ENCODE data around the gene PIGP. TPM values are rescaled to one million over a fixed set of nuclear protein-coding genes. Genes with fewer than 3 reads are reported as not detected.

The PIGP gene
- total and polyA plus RNA-seq, 9 of the 15 experiments (the other 6 are each of a cell fraction or from before 2014, with no cell fraction given): 18.3 to 122 (median 35.6) TPM

DNA sequence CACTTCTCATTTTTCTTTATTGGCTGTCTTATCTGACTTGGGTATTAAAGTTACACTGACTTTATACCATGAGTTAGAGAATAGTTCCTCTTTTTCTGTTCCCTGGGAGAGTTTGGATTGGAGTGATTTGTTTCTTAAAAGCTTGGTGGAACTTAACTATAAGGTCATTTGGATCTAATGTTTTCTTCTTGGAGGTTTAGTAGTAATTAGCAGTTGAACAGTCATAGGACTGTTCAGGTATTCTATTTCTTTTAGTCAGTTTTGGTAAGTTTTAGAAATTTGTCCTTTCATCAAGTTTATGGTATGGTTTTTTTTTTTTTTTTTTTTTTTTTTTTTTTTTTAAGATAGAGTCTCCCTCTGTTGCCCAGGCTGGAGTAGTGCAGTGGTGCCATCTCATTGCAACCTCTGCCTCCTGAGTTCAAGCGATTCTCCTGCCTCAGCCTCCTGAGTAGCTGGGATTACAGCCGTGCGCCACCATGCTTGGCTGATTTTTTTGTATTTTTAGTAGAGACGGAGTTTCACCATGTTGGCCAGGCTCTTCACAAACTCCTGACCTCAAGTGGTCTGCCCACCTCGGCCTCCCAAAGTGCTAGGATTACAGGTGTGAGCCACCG, 6.4 kb upstream of the PIGP start (continued):
- TF ChIP-seq ARID4B (CRISPR knock-in tag; IDR thresholded peaks at IDR 0.05) (no peak), RAD21 (CRISPR knock-in tag; conservative IDR thresholded peaks at IDR 0.05 in 1 of 2, IDR thresholded peaks at IDR 0.05 in 1 of 2) (peak in 1 of 2 experiments; percentile 19; a peak in 2 of 4 replicates), NFE2 (IDR thresholded peaks at IDR 0.05; ENCODE audit: low read depth) (peak; percentile 13; the same call in 1 of the 2 replicates), ZNF766 (CRISPR knock-in tag; conservative IDR thresholded peaks at IDR 0.05) (0 out of 2 replicates have a peak, but pooled peaks have one; percentile 40), THRAP3 (IDR thresholded peaks at IDR 0.05; ENCODE audit: borderline replicate concordance) (0 out of 2 replicates have a peak, but pooled peaks have one; percentile 29), IRF2 (CRISPR knock-in tag; IDR thresholded peaks at IDR 0.05) (no peak), BCOR (IDR thresholded peaks at IDR 0.05) (peak; percentile 53; the same call in 1 of the 2 replicates), SMARCE1 (IDR thresholded peaks at IDR 0.05) (peak; percentile 15; the same call in 1 of the 2 replicates), NCOA6 (IDR thresholded peaks at IDR 0.05) (no peak), EGR1 (conservative IDR thresholded peaks at IDR 0.05) (no peak), ZSCAN29 (IDR thresholded peaks at IDR 0.05) (no peak), CCNT2 (IDR thresholded peaks at IDR 0.05; ENCODE audit: borderline replicate concordance, extremely low read depth, insufficient read length, low read depth, low read length) (no peak), NFYB (IDR thresholded peaks at IDR 0.05; ENCODE audit: extremely low read depth, insufficient read length) (no peak), KDM1A (IDR thresholded peaks at IDR 0.05) (peak in 1 of 2 experiments; percentile 26; a peak in 1 of 4 replicates), CTCF (IDR thresholded peaks at IDR 0.05 in 2 of 3, conservative IDR thresholded peaks at IDR 0.05 in 1 of 3; ENCODE audit: insufficient read depth in 2 of 3, low read depth in 1 of 3, low read length in 3 of 3) (peak; percentile 53 to 65 (median 56)), NBN (IDR thresholded peaks at IDR 0.05; ENCODE audit: low read depth) (peak; percentile 47; the same call in 1 of the 2 replicates)
- TF ChIP-seq, protein P1, sequence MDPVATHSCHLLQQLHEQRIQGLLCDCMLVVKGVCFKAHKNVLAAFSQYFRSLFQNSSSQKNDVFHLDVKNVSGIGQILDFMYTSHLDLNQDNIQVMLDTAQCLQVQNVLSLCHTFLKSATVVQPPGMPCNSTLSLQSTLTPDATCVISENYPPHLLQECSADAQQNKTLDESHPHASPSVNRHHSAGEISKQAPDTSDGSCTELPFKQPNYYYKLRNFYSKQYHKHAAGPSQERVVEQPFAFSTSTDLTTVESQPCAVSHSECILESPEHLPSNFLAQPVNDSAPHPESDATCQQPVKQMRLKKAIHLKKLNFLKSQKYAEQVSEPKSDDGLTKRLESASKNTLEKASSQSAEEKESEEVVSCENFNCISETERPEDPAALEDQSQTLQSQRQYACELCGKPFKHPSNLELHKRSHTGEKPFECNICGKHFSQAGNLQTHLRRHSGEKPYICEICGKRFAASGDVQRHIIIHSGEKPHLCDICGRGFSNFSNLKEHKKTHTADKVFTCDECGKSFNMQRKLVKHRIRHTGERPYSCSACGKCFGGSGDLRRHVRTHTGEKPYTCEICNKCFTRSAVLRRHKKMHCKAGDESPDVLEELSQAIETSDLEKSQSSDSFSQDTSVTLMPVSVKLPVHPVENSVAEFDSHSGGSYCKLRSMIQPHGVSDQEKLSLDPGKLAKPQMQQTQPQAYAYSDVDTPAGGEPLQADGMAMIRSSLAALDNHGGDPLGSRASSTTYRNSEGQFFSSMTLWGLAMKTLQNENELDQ (CRISPR knock-in tag; IDR thresholded peaks at IDR 0.05; ENCODE audit: borderline replicate concordance): no peak

Measured in K562 (cell line).